ENCODE measurements around the gene RASGRP4. TPM values are rescaled to one million over a fixed set of nuclear protein-coding genes. Genes with fewer than 3 reads are reported as not detected.

RASGRP4 gene
- total and polyA plus RNA-seq, 10 of the 15 experiments (the other 5 are each of a cell fraction or from before 2014, with no cell fraction given), result 0.24 to 7.4 (median 3.3) TPM

DNA sequence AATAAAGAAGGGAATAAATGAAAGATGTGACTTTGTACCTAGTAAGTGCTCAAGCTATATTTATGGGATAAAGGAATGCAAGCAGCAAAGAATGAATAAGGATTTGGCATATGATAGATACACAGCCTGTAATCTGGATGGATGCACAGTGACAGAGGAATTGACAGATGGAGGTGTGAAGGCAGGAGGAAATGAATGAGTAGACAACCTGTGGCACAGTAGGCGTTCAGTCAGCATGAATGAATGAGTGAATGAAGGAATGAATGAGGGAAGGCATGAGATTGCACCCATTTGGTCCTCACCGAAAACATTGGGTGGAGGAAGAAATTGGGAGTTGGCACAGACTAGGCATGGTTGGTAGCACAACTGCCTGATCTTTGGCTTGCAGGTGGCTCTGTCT, 56.4 kb downstream of the RASGRP4 start (continued):
- no peak for TF ChIP-seq ELK1 (IDR thresholded peaks at IDR 0.05; ENCODE audit: low read depth, low read length)
- TF ChIP-seq IRF5 (IDR thresholded peaks at IDR 0.05; ENCODE audit: borderline replicate concordance), result no peak
- TF ChIP-seq ESRRA (IDR thresholded peaks at IDR 0.05; ENCODE audit: low read length), result no peak
- TF ChIP-seq NR2C2 (IDR thresholded peaks at IDR 0.05; ENCODE audit: borderline replicate concordance, control insufficient read depth, insufficient read length, low read depth), result no peak
- no peak for TF ChIP-seq TCF7 (IDR thresholded peaks at IDR 0.05; ENCODE audit: borderline replicate concordance)
- TF ChIP-seq POLR2A (IDR thresholded peaks at IDR 0.05; ENCODE audit: low read depth, low read length), result no peak
- no peak for TF ChIP-seq YBX1 (IDR thresholded peaks at IDR 0.05)
- TF ChIP-seq, protein P1, sequence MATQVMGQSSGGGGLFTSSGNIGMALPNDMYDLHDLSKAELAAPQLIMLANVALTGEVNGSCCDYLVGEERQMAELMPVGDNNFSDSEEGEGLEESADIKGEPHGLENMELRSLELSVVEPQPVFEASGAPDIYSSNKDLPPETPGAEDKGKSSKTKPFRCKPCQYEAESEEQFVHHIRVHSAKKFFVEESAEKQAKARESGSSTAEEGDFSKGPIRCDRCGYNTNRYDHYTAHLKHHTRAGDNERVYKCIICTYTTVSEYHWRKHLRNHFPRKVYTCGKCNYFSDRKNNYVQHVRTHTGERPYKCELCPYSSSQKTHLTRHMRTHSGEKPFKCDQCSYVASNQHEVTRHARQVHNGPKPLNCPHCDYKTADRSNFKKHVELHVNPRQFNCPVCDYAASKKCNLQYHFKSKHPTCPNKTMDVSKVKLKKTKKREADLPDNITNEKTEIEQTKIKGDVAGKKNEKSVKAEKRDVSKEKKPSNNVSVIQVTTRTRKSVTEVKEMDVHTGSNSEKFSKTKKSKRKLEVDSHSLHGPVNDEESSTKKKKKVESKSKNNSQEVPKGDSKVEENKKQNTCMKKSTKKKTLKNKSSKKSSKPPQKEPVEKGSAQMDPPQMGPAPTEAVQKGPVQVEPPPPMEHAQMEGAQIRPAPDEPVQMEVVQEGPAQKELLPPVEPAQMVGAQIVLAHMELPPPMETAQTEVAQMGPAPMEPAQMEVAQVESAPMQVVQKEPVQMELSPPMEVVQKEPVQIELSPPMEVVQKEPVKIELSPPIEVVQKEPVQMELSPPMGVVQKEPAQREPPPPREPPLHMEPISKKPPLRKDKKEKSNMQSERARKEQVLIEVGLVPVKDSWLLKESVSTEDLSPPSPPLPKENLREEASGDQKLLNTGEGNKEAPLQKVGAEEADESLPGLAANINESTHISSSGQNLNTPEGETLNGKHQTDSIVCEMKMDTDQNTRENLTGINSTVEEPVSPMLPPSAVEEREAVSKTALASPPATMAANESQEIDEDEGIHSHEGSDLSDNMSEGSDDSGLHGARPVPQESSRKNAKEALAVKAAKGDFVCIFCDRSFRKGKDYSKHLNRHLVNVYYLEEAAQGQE (IDR thresholded peaks at IDR 0.05; ENCODE audit: low read depth, low read length), result no peak
- TF ChIP-seq STAT1 (conservative IDR thresholded peaks at IDR 0.05), result no peak
- TF ChIP-seq SREBF1 (IDR thresholded peaks at IDR 0.05; ENCODE audit: low read length), result no peak
- no peak for TF ChIP-seq PML (IDR thresholded peaks at IDR 0.05; ENCODE audit: low read length)
- TF ChIP-seq POU2F2 (IDR thresholded peaks at IDR 0.05; ENCODE audit: borderline replicate concordance, low read depth, low read length), result no peak
- TF ChIP-seq EGR1 (IDR thresholded peaks at IDR 0.05; ENCODE audit: borderline replicate concordance in 1 of 2, low read depth in 2 of 2, low read length in 2 of 2), result no peak
- TF ChIP-seq CEBPB (IDR thresholded peaks at IDR 0.05; ENCODE audit: borderline replicate concordance in 1 of 2, low read depth in 2 of 2, low read length in 2 of 2), result no peak
- TF ChIP-seq, protein P2, sequence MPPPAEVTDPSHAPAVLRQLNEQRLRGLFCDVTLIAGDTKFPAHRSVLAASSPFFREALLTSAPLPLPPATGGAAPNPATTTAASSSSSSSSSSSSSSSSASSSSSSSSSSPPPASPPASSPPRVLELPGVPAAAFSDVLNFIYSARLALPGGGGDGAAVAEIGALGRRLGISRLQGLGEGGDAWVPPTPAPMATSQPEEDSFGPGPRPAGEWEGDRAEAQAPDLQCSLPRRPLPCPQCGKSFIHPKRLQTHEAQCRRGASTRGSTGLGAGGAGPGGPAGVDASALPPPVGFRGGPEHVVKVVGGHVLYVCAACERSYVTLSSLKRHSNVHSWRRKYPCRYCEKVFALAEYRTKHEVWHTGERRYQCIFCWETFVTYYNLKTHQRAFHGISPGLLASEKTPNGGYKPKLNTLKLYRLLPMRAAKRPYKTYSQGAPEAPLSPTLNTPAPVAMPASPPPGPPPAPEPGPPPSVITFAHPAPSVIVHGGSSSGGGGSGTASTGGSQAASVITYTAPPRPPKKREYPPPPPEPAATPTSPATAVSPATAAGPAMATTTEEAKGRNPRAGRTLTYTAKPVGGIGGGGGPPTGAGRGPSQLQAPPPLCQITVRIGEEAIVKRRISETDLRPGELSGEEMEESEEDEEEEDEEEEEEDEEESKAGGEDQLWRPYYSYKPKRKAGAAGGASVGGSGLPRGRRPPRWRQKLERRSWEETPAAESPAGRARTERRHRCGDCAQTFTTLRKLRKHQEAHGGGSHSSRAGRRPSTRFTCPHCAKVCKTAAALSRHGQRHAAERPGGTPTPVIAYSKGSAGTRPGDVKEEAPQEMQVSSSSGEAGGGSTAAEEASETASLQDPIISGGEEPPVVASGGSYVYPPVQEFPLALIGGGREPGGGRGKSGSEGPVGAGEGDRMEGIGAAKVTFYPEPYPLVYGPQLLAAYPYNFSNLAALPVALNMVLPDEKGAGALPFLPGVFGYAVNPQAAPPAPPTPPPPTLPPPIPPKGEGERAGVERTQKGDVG (CRISPR knock-in tag; IDR thresholded peaks at IDR 0.05), result no peak
- TF ChIP-seq SUZ12 (IDR thresholded peaks at IDR 0.05; ENCODE audit: unreplicated experiment), result no peak

Measured in GM12878 (cell line).